Panc1 (cell line): ENCODE results near the gene STKLD1. TPM values are rescaled to one million over a fixed set of nuclear protein-coding genes. Genes with fewer than 3 reads are reported as not detected.
A peak's percentile ranks its signal among the peaks of the same experiment; 100 is the strongest.

Source experiments
- ATAC-seq: fragments of 200-7000 bp; cut with Tn5 transposase; 2 replicates; pipeline ENCODE4 v1.9.1; 2020; ENCODE audit warnings: mild to moderate bottlenecking, moderate library complexity
- BruUV-seq: library from RNA; stranded (reverse); fragments of 400-500 nt; replicated peaks from 2 replicates; lab custom pipeline; 2021; lab: Mats Ljungman, UMichigan
- CTCF ChIA-PET: fragments of 300-600 bp; sonication (Branson Sonifier 250); formaldehyde crosslinking; loops from one replicate; lab custom pipeline; 2022; ENCODE audit warnings: antibody characterized with exemption; lab: Charles Lee
- POLR2A ChIA-PET: fragments of 300-600 bp; sonication (Branson Sonifier 250); formaldehyde crosslinking; loops from one replicate; lab custom pipeline; 2022; ENCODE audit warnings: antibody characterized with exemption; lab: Charles Lee
- DNase-seq: peaks from one replicate; pipeline ENCODE4 v3.0.0-alpha.2; 2010; ENCODE audit warnings: low read depth, low spot score
- H3K27ac ChIP-seq: 2 replicates; pipeline ENCODE4 v1.5.1; 2011; ENCODE audit warnings: mild to moderate bottlenecking, low read length, inconsistent platforms
- H3K27me3 ChIP-seq: fragments of 200-500 bp; sonication (Bioruptor generic); 2 replicates; pipeline ENCODE4 v1.6.0; 2014; ENCODE audit warnings: low read length, inconsistent platforms; ENCODE audit not compliant: control insufficient read depth, insufficient read depth
- H3K36me3 ChIP-seq: fragments of 200-500 bp; sonication (Bioruptor generic); 2 replicates; pipeline ENCODE4 v1.5.1; 2014; ENCODE audit warnings: inconsistent platforms, mild to moderate bottlenecking, low read length, moderate library complexity; ENCODE audit not compliant: control insufficient read depth, insufficient read depth
- H3K4me1 ChIP-seq: 2 replicates; pipeline ENCODE4 v1.5.1; 2011; ENCODE audit warnings: inconsistent platforms, mild to moderate bottlenecking, low read length, moderate library complexity; ENCODE audit not compliant: control insufficient read depth, insufficient read depth
- H3K4me3 ChIP-seq, 2 experiments: 2 replicates each; pipeline ENCODE4 v1.5.1; 2011 to 2012; ENCODE audit warnings: low read depth in 2 of 2, low read length in 2 of 2, mild to moderate bottlenecking in 2 of 2, inconsistent platforms in 1 of 2, moderate library complexity in 1 of 2
- H3K9me3 ChIP-seq: fragments of 200-500 bp; sonication (Bioruptor generic); 2 replicates; pipeline ENCODE4 v1.5.1; 2014; ENCODE audit warnings: low read depth, mild to moderate bottlenecking, inconsistent platforms, low read length, moderate library complexity; ENCODE audit not compliant: control insufficient read depth, insufficient read depth
- POLR2AphosphoS5 ChIP-seq: IDR thresholded peaks from 2 replicates; pipeline ENCODE4 v1.6.1; 2012; ENCODE audit warnings: mild to moderate bottlenecking, low read depth, low read length, moderate library complexity
- REST ChIP-seq, 2 experiments: IDR thresholded peaks; 2 replicates each; pipeline ENCODE4 v1.6.1; 2011 to 2012; ENCODE audit warnings: low read depth in 2 of 2, control low read depth in 1 of 2, low read length in 1 of 2, mild to moderate bottlenecking in 1 of 2, moderate library complexity in 1 of 2; ENCODE audit not compliant: insufficient read depth in 1 of 2
- SIN3A ChIP-seq: IDR thresholded peaks from 2 replicates; pipeline ENCODE4 v1.6.1; 2012; ENCODE audit warnings: low read depth, mild to moderate bottlenecking, low read length, moderate library complexity, borderline replicate concordance; ENCODE audit not compliant: insufficient read depth
- TCF7L2 ChIP-seq: IDR thresholded peaks from 2 replicates; pipeline ENCODE4 v1.6.1; 2011; ENCODE audit warnings: mild to moderate bottlenecking, low read depth, low read length, inconsistent platforms
- in situ Hi-C: cut with HindIII; loops from 2 replicates; pipeline ENCODE4 v1.10.0; 2016; ENCODE audit warnings: low sequenced_read_pairs, low pct_unique_long_range_greater_than_20kb
- intact Hi-C: fragments of 100-400 bp; cut with micrococcal nuclease; formaldehyde crosslinking; loops from one replicate; pipeline ENCODE4 v1.10.0; 2022; ENCODE audit not compliant: unreplicated experiment
- total RNA-seq: library from RNA; stranded (reverse); gene quantifications from one replicate; pipeline ENCODE4 v1.2.1, GENCODE V29; 2021; ENCODE audit not compliant: unreplicated experiment
- TF ChIP-seq, protein P1 (sequence below): fragments of 450-650 bp; IDR thresholded peaks from 2 replicates; pipeline ENCODE4 v1.5.1; 2017; ENCODE audit warnings: mild to moderate bottlenecking

Gene STKLD1
- total RNA-seq, 1 experiment from 2014 or later, result 0.74 TPM

DNA sequence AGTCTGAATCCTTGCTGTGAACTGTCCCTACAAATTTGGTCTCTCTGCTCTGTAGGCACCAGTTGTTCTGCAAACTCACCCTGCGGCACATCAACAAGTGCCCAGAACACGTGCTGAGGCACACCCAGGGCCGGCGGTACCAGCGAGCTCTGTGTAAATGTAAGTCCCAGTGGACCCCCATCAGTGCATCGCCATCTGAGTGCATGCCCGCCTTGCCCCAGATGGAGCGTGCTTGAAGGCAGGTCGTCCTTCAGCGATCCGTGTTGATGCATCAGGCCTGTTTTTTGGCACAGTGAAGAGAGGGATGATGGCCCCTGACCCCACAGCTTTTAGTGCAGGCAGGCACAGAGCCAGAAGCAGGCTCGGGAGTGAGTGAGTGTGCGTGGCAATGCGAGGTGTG, 18.5 kb upstream of the STKLD1 start:
- no peaks in the 10 kb centered on the region for H3K27me3 ChIP-seq
- no peak for ATAC-seq
- H3K9me3 ChIP-seq, result no peaks in the 10 kb centered on the region
- no peak for DNase-seq
- in situ Hi-C loops, result no loop called here
- CTCF ChIA-PET, result no interaction called here
- H3K36me3 ChIP-seq, result peaks cover 4% of the 10 kb centered on the region; the same call in 1 of the 2 replicates
- POLR2A ChIA-PET, result no interaction called here
- intact Hi-C loops, result loop anchor here (10.0 kb wide), 1 partner anchor 127 kb away; no protein-coding TSS in a partner anchor
- H3K27ac ChIP-seq, result no peak overlapping the region; the same call in 1 of the 2 replicates
- peak overlapping the region in 1 of 2 experiments; percentile 78; a peak in 3 of 4 replicates for H3K4me3 ChIP-seq
- peaks cover 8% of the 10 kb centered on the region; the same call in 1 of the 2 replicates for H3K4me1 ChIP-seq
- no TSS peak for BruUV-seq
- TF ChIP-seq REST (IDR thresholded peaks at IDR 0.05; ENCODE audit: insufficient read depth in 1 of 2, low read depth in 2 of 2, low read length in 1 of 2) (no peak), SIN3A (no peak), TCF7L2 (no peak), POLR2AphosphoS5 (no peak)
- TF ChIP-seq, protein P1, sequence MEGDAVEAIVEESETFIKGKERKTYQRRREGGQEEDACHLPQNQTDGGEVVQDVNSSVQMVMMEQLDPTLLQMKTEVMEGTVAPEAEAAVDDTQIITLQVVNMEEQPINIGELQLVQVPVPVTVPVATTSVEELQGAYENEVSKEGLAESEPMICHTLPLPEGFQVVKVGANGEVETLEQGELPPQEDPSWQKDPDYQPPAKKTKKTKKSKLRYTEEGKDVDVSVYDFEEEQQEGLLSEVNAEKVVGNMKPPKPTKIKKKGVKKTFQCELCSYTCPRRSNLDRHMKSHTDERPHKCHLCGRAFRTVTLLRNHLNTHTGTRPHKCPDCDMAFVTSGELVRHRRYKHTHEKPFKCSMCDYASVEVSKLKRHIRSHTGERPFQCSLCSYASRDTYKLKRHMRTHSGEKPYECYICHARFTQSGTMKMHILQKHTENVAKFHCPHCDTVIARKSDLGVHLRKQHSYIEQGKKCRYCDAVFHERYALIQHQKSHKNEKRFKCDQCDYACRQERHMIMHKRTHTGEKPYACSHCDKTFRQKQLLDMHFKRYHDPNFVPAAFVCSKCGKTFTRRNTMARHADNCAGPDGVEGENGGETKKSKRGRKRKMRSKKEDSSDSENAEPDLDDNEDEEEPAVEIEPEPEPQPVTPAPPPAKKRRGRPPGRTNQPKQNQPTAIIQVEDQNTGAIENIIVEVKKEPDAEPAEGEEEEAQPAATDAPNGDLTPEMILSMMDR, result no peak

DNA sequence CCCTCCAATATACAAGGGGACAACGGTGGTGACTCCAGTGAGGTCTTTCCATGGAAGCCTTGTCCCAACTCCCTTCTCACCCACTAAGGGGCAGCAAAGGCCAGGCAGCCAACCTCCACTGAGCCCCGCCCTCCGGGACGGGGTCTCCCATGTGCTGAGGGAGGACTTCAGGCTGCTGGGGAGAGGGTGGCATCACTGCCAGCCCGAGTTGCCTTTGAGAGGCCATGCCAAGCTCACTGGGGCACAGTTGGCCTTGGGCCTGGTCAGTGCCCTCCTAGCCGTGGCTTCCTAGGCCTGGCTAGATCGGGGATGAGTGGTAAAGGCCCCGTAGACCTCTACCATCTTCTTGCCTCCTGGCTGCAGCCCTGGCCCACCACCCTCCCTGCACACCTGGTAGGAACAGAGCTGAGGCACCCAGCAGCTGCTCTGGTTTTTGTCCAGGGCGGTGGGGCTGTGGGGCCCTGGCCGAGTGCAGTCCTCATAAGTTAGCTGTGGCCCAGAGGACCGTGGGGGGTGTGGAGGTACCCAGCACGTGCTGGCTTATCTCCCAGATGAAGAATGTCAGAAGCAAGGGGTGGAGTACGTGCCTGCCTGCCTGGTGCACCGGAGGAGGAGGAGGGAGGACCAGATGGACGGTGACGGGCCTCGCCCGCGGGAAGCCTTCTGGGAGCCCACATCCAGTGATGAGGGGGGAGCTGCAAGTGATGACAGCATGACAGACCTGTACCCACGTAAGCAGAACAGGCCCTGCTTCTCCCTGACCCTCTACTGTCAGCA, 16.6 kb upstream of the STKLD1 start:
- POLR2A ChIA-PET, result no interaction called here
- CTCF ChIA-PET, result interaction anchor here (0.5 kb wide), 1 partner anchor 8 kb away, joined by 5 read pairs; no protein-coding TSS in a partner anchor
- ATAC-seq (no peak), DNase-seq (no peak)
- Histone ChIP-seq H3K4me3 (no peak overlapping the region), H3K4me1 (peaks cover 8% of the 10 kb centered on the region; the same call in 1 of the 2 replicates), H3K27ac (no peak overlapping the region), H3K27me3 (no peaks in the 10 kb centered on the region), H3K36me3 (peaks cover 4% of the 10 kb centered on the region; the same call in 1 of the 2 replicates), H3K9me3 (no peaks in the 10 kb centered on the region)
- intact Hi-C loops (loop anchor here (10.0 kb wide), 1 partner anchor 125 kb away; no protein-coding TSS in a partner anchor), in situ Hi-C loops (no loop called here)
- TF ChIP-seq TCF7L2 (no peak), POLR2AphosphoS5 (no peak), REST (IDR thresholded peaks at IDR 0.05; ENCODE audit: insufficient read depth in 1 of 2, low read depth in 2 of 2, low read length in 1 of 2) (no peak), SIN3A (no peak)
- TF ChIP-seq, protein P1, result no peak; the same call in 1 of the 2 replicates
- no TSS peak for BruUV-seq
